ENCODE data around the gene DNAJC18. TPM values are rescaled to one million over a fixed set of nuclear protein-coding genes. Genes with fewer than 3 reads are reported as not detected.
A peak's percentile ranks its signal among the peaks of the same experiment; 100 is the strongest.

Gene DNAJC18
- total and polyA plus RNA-seq, 8 donors, result 1.1 to 5.8 (median 1.9) TPM

GRCh38 chr5:139460455-139460854 is 21.1 kb upstream of the DNAJC18 start:
- WGBS, 2 donors, result 73 to 75% methylated on average over 1 of the region's 1 CpG
- TF ChIP-seq, protein P1, sequence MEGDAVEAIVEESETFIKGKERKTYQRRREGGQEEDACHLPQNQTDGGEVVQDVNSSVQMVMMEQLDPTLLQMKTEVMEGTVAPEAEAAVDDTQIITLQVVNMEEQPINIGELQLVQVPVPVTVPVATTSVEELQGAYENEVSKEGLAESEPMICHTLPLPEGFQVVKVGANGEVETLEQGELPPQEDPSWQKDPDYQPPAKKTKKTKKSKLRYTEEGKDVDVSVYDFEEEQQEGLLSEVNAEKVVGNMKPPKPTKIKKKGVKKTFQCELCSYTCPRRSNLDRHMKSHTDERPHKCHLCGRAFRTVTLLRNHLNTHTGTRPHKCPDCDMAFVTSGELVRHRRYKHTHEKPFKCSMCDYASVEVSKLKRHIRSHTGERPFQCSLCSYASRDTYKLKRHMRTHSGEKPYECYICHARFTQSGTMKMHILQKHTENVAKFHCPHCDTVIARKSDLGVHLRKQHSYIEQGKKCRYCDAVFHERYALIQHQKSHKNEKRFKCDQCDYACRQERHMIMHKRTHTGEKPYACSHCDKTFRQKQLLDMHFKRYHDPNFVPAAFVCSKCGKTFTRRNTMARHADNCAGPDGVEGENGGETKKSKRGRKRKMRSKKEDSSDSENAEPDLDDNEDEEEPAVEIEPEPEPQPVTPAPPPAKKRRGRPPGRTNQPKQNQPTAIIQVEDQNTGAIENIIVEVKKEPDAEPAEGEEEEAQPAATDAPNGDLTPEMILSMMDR (IDR thresholded peaks at IDR 0.05), result no peak
- H3K36me3 ChIP-seq, result no peaks in the 10 kb centered on the region
- H3K27me3 ChIP-seq, result no peaks in the 10 kb centered on the region
- DNase-seq (no peak), ATAC-seq (no peak), FAIRE-seq (no peak)
- no peaks in the 10 kb centered on the region for H3K4me1 ChIP-seq
- no peaks in the 10 kb centered on the region for H3K9me3 ChIP-seq
- no peak overlapping the region for H3K27ac ChIP-seq
- no peak overlapping the region for H3K4me3 ChIP-seq
- intact Hi-C loops (cut with DNase I), result no loop called here

GRCh38 chr5:139459451-139459934 is 20.2 kb upstream of the DNAJC18 start:
- WGBS, 2 donors, result 66 to 68% methylated on average over 8 of the region's 8 CpGs
- intact Hi-C loops (cut with DNase I), result no loop called here
- no peaks in the 10 kb centered on the region for H3K9me3 ChIP-seq
- TF ChIP-seq, protein P1 (IDR thresholded peaks at IDR 0.05), result no peak
- no peaks in the 10 kb centered on the region for H3K4me1 ChIP-seq
- ATAC-seq (peak in 3 of 4 donors; percentile 33 to 62 (median 45)), FAIRE-seq (no peak), DNase-seq (no peak)
- H3K4me3 ChIP-seq, result no peak overlapping the region
- peak overlapping the region in 2 of 4 donors; percentile 28 to 55 for H3K27ac ChIP-seq
- H3K36me3 ChIP-seq, result no peaks in the 10 kb centered on the region
- no peaks in the 10 kb centered on the region for H3K27me3 ChIP-seq

DNA sequence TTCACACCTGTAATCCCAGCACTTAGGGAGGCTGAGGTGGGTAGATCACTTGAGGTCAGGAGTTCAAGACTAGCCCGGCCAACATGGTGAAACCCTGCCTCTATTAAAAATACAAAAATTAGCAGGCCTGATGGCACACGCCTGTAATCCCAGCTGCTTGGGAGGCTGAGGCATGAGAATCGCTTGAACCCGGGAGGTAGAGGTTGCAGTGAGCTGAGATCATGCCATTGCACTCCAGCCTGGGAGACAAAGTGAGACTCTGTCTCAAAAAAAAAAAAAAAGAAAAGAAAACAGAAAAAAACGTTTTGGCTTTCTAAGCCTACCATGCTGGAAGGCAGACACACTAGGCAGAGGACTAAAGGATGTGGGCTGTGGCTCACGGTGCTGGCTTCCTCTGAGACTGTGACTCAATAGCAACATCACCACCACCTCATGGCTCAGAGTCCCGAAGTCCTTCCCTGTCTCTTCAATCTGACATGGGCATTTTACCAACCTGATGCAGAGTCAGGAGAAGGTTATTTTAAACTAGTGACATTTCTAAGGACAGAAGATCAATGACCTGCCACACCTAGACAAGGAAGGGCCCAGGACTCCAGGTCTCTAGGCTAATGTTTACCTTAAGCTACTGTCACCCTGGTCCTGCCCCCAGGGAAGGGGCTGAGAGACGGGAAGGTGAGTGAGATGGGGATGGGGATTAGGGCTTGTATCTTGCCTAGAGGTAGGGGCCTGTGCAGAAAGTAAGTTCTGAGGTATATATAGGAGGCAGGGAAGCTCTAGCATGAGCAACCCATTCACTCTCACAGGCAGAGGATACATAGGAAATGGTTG is 19.5 kb upstream of the DNAJC18 start:
- TF ChIP-seq, protein P1 (IDR thresholded peaks at IDR 0.05), result no peak
- Histone ChIP-seq H3K27me3 (no peaks in the 10 kb centered on the region), H3K36me3 (no peaks in the 10 kb centered on the region), H3K4me3 (no peak overlapping the region), H3K4me1 (no peaks in the 10 kb centered on the region), H3K9me3 (no peaks in the 10 kb centered on the region), H3K27ac (peak overlapping the region in 2 of 4 donors; percentile 28 to 55)
- intact Hi-C loops (cut with DNase I), result no loop called here
- DNase-seq (no peak), ATAC-seq (peak in 3 of 4 donors; percentile 47 to 78 (median 72)), FAIRE-seq (no peak)
- WGBS, 2 donors, result 69 to 70% methylated on average over 8 of the region's 8 CpGs

GRCh38 chr5:139457653-139458306 is 18.5 kb upstream of the DNAJC18 start:
- TF ChIP-seq, protein P1 (IDR thresholded peaks at IDR 0.05), result no peak
- H3K36me3 ChIP-seq, result no peaks in the 10 kb centered on the region
- ATAC-seq (no peak), FAIRE-seq (no peak), DNase-seq (no peak)
- no peaks in the 10 kb centered on the region for H3K27me3 ChIP-seq
- intact Hi-C loops (cut with DNase I), result no loop called here
- no peaks in the 10 kb centered on the region for H3K4me1 ChIP-seq
- H3K4me3 ChIP-seq, result no peak overlapping the region
- 90 to 94% methylated on average over 5 of the region's 5 CpGs for WGBS, 2 donors
- no peak overlapping the region for H3K27ac ChIP-seq
- no peaks in the 10 kb centered on the region for H3K9me3 ChIP-seq
